Panc1 (cell line): ENCODE data around the gene TREM2. TPM values are rescaled to one million over a fixed set of nuclear protein-coding genes. Genes with fewer than 3 reads are reported as not detected.

Source experiments
- ATAC-seq: fragments of 200-7000 bp; cut with Tn5 transposase; 2 replicates; pipeline ENCODE4 v1.9.1; 2020; ENCODE audit warnings: mild to moderate bottlenecking, moderate library complexity
- BruUV-seq: library from RNA; stranded (reverse); fragments of 400-500 nt; replicated peaks from 2 replicates; lab custom pipeline; 2021; lab: Mats Ljungman, UMichigan
- CTCF ChIA-PET: fragments of 300-600 bp; sonication (Branson Sonifier 250); formaldehyde crosslinking; loops from one replicate; lab custom pipeline; 2022; ENCODE audit warnings: antibody characterized with exemption; lab: Charles Lee
- POLR2A ChIA-PET: fragments of 300-600 bp; sonication (Branson Sonifier 250); formaldehyde crosslinking; loops from one replicate; lab custom pipeline; 2022; ENCODE audit warnings: antibody characterized with exemption; lab: Charles Lee
- DNase-seq: peaks from one replicate; pipeline ENCODE4 v3.0.0-alpha.2; 2010; ENCODE audit warnings: low read depth, low spot score
- H3K27ac ChIP-seq: 2 replicates; pipeline ENCODE4 v1.5.1; 2011; ENCODE audit warnings: mild to moderate bottlenecking, low read length, inconsistent platforms
- H3K27me3 ChIP-seq: fragments of 200-500 bp; sonication (Bioruptor generic); 2 replicates; pipeline ENCODE4 v1.6.0; 2014; ENCODE audit warnings: low read length, inconsistent platforms; ENCODE audit not compliant: control insufficient read depth, insufficient read depth
- H3K36me3 ChIP-seq: fragments of 200-500 bp; sonication (Bioruptor generic); 2 replicates; pipeline ENCODE4 v1.5.1; 2014; ENCODE audit warnings: inconsistent platforms, mild to moderate bottlenecking, low read length, moderate library complexity; ENCODE audit not compliant: control insufficient read depth, insufficient read depth
- H3K4me1 ChIP-seq: 2 replicates; pipeline ENCODE4 v1.5.1; 2011; ENCODE audit warnings: inconsistent platforms, mild to moderate bottlenecking, low read length, moderate library complexity; ENCODE audit not compliant: control insufficient read depth, insufficient read depth
- H3K4me3 ChIP-seq, 2 experiments: 2 replicates each; pipeline ENCODE4 v1.5.1; 2011 to 2012; ENCODE audit warnings: low read depth in 2 of 2, low read length in 2 of 2, mild to moderate bottlenecking in 2 of 2, inconsistent platforms in 1 of 2, moderate library complexity in 1 of 2
- H3K9me3 ChIP-seq: fragments of 200-500 bp; sonication (Bioruptor generic); 2 replicates; pipeline ENCODE4 v1.5.1; 2014; ENCODE audit warnings: low read depth, mild to moderate bottlenecking, inconsistent platforms, low read length, moderate library complexity; ENCODE audit not compliant: control insufficient read depth, insufficient read depth
- POLR2AphosphoS5 ChIP-seq: IDR thresholded peaks from 2 replicates; pipeline ENCODE4 v1.6.1; 2012; ENCODE audit warnings: mild to moderate bottlenecking, low read depth, low read length, moderate library complexity
- SIN3A ChIP-seq: IDR thresholded peaks from 2 replicates; pipeline ENCODE4 v1.6.1; 2012; ENCODE audit warnings: low read depth, mild to moderate bottlenecking, low read length, moderate library complexity, borderline replicate concordance; ENCODE audit not compliant: insufficient read depth
- TCF7L2 ChIP-seq: IDR thresholded peaks from 2 replicates; pipeline ENCODE4 v1.6.1; 2011; ENCODE audit warnings: mild to moderate bottlenecking, low read depth, low read length, inconsistent platforms
- in situ Hi-C: cut with HindIII; loops from 2 replicates; pipeline ENCODE4 v1.10.0; 2016; ENCODE audit warnings: low sequenced_read_pairs, low pct_unique_long_range_greater_than_20kb
- intact Hi-C: fragments of 100-400 bp; cut with micrococcal nuclease; formaldehyde crosslinking; loops from one replicate; pipeline ENCODE4 v1.10.0; 2022; ENCODE audit not compliant: unreplicated experiment
- total RNA-seq: library from RNA; stranded (reverse); gene quantifications from one replicate; pipeline ENCODE4 v1.2.1, GENCODE V29; 2021; ENCODE audit not compliant: unreplicated experiment
- TF ChIP-seq, protein P1 (sequence below): fragments of 450-650 bp; IDR thresholded peaks from 2 replicates; pipeline ENCODE4 v1.5.1; 2017; ENCODE audit warnings: mild to moderate bottlenecking
- TF ChIP-seq, protein P2 (sequence below), 2 experiments: IDR thresholded peaks; 2 replicates each; pipeline ENCODE4 v1.6.1; 2011 to 2012; ENCODE audit warnings: low read depth in 2 of 2, control low read depth in 1 of 2, low read length in 1 of 2, mild to moderate bottlenecking in 1 of 2, moderate library complexity in 1 of 2; ENCODE audit not compliant: insufficient read depth in 1 of 2

The TREM2 gene
- total RNA-seq, 1 experiment from 2014 or later: not detected

DNA sequence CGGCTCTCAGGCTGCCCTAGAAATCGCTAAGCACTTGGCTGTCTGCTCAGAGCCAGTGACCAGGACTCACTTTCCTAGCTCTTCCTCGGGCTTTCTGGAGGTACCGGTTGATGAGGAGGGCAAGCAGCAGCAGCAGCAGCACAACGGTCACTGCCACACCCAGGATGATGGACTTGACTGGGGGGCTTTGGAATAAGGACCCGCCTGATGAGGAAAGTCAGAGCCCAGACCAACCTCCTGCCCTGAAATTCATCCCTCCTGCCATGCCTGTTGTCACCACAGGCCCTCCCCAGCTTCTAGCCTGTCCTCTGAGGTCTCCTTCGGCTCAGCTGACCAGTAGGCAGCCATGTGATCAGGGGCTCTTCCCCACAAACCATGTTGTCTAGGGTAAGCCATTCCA lies 21.8 kb upstream of the TREM2 start:
- H3K27ac ChIP-seq: no peak overlapping the region
- no peaks in the 10 kb centered on the region for H3K4me1 ChIP-seq
- CTCF ChIA-PET: no interaction called here
- H3K4me3 ChIP-seq: no peak overlapping the region
- in situ Hi-C loops (no loop called here), intact Hi-C loops (loop anchor here (10.0 kb wide), 1 partner anchor 90 kb away; no protein-coding TSS in a partner anchor)
- POLR2A ChIA-PET: no interaction called here
- ATAC-seq: no peak
- no peaks in the 10 kb centered on the region; the same call in 1 of the 2 replicates for H3K36me3 ChIP-seq
- H3K27me3 ChIP-seq: peaks cover 2% of the 10 kb centered on the region; the same call in 1 of the 2 replicates
- DNase-seq: no peak
- TF ChIP-seq POLR2AphosphoS5 (no peak), TCF7L2 (no peak), SIN3A (no peak)
- TF ChIP-seq, protein P1, sequence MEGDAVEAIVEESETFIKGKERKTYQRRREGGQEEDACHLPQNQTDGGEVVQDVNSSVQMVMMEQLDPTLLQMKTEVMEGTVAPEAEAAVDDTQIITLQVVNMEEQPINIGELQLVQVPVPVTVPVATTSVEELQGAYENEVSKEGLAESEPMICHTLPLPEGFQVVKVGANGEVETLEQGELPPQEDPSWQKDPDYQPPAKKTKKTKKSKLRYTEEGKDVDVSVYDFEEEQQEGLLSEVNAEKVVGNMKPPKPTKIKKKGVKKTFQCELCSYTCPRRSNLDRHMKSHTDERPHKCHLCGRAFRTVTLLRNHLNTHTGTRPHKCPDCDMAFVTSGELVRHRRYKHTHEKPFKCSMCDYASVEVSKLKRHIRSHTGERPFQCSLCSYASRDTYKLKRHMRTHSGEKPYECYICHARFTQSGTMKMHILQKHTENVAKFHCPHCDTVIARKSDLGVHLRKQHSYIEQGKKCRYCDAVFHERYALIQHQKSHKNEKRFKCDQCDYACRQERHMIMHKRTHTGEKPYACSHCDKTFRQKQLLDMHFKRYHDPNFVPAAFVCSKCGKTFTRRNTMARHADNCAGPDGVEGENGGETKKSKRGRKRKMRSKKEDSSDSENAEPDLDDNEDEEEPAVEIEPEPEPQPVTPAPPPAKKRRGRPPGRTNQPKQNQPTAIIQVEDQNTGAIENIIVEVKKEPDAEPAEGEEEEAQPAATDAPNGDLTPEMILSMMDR: no peak
- TF ChIP-seq, protein P2, sequence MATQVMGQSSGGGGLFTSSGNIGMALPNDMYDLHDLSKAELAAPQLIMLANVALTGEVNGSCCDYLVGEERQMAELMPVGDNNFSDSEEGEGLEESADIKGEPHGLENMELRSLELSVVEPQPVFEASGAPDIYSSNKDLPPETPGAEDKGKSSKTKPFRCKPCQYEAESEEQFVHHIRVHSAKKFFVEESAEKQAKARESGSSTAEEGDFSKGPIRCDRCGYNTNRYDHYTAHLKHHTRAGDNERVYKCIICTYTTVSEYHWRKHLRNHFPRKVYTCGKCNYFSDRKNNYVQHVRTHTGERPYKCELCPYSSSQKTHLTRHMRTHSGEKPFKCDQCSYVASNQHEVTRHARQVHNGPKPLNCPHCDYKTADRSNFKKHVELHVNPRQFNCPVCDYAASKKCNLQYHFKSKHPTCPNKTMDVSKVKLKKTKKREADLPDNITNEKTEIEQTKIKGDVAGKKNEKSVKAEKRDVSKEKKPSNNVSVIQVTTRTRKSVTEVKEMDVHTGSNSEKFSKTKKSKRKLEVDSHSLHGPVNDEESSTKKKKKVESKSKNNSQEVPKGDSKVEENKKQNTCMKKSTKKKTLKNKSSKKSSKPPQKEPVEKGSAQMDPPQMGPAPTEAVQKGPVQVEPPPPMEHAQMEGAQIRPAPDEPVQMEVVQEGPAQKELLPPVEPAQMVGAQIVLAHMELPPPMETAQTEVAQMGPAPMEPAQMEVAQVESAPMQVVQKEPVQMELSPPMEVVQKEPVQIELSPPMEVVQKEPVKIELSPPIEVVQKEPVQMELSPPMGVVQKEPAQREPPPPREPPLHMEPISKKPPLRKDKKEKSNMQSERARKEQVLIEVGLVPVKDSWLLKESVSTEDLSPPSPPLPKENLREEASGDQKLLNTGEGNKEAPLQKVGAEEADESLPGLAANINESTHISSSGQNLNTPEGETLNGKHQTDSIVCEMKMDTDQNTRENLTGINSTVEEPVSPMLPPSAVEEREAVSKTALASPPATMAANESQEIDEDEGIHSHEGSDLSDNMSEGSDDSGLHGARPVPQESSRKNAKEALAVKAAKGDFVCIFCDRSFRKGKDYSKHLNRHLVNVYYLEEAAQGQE (IDR thresholded peaks at IDR 0.05; ENCODE audit: insufficient read depth in 1 of 2, low read depth in 2 of 2, low read length in 1 of 2): no peak
- 0 out of 2 replicates have a peak, but pooled peaks cover 2% of the 10 kb centered on the region for H3K9me3 ChIP-seq
- no TSS peak for BruUV-seq

DNA sequence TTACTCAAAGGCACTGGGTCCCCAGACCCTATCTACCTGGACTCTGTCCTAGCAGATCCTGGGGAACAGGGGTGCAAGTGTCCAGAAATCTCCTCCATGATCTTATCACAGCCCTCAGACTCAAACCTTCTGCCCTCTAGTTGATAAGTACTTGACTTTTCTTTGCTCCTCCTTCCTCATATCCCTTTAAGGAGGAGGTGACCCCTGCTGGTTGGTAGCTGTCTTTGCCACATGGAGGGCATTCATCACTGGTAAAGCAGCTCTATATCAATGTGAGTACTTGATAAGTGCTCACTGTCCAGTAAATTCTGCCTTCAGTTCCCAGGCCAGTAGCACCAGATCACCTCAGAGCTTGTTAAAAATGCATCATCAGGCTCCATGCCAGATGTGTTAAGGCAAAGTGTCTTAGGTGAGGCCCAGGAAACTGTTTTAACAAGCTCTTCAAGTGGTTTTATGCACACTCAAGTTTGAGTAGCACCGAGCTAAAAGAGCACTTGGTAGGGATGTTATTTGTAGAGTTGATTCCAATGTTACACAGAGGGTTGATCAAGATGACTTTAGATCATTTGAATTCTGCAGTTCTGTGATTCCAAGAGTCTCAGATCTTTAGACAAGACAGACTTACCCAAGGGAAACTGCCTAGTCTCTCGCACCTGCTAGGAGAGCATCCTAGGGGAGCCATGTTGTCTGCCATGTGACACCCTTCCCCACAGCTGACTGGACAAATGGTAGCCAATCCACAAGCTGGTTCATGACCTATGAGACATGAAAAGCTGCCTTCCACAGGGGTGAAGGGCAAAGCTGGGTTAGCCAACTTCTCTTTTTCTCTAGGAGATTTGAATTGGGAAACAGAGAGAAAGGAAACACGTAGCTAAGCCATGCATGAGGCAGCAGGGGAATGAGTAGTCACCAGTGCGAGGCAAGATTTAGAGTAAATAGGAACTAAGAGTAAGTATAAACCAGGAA lies 19.4 kb upstream of the TREM2 start:
- peak; percentile 93 for ATAC-seq
- Histone ChIP-seq H3K27ac (no peak overlapping the region), H3K4me1 (no peaks in the 10 kb centered on the region), H3K36me3 (no peaks in the 10 kb centered on the region; the same call in 1 of the 2 replicates), H3K9me3 (no peaks in the 10 kb centered on the region), H3K27me3 (peaks cover 5% of the 10 kb centered on the region; the same call in 1 of the 2 replicates), H3K4me3 (no peak overlapping the region)
- intact Hi-C loops (loop anchor here (10.0 kb wide), 1 partner anchor 88 kb away; no protein-coding TSS in a partner anchor), in situ Hi-C loops (no loop called here)
- TF ChIP-seq, protein P1: peak; percentile 76
- no peak for TF ChIP-seq TCF7L2
- ChIA-PET CTCF (interaction anchor here (0.6 to 1.5 kb wide), 3 partner anchors 9 to 234 kb away, joined by 5 read pairs; no protein-coding TSS in a partner anchor), POLR2A (no interaction called here)
- peak; percentile 24 for DNase-seq
- no TSS peak for BruUV-seq
